GM21390 (cell line): ENCODE results near the gene NUP133.
"Not testable (repeated sequence)": the region's sequence is repeated elsewhere in the genome, so short reads cannot be mapped to it uniquely, and the experiment has no call there.

Experiments used
- ATAC-seq: cut with Tn5 transposase; IDR thresholded peaks from one replicate; pipeline ENCODE4 v1.9.1; 2021; ENCODE audit not compliant: unreplicated experiment

NUP133 gene

DNA sequence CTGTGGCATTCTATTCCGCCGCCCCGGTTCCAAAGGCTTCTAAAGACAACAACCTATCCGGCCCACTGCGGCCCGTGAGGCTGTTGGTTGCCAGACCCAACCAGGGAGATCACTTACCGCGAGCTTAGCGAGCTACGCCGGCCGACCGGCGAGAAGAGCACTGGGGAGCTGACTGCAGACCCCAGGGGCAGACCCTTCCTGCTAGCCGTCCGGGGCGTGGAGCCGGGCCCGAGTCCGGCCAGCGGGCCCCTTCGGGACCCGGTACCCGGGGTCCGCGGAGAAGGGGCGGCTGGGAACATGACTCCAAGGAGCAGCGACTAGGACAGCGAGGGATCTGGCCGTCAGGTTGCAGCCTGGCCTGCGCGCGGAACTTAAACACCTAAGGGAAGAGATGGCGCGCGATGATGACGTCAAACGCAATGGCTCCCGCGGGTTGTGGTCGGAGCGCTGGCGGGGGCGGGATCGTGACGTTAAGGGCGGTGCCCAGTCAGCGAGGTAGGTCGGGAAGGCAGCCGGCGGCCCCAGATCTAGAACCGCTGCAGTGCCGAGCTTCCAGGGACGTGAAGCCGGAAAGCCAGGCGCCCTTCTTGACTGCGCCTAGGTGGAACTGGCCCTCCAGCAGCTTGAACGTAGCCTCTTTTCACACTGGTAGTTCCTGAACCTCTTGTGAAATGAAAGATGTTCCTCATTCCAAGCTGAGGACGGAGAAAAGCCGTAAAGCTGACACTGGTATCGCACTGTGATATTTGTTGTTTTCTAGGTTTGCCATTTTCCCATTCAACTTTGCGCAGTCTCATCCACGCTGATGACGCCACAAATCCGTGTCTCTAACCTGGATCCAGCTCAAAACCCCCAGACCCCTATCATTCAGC lies at the start of gene NUP133:
TSS of gene NUP133 (minus strand) at position 391 of the 872 bp plus-strand sequence. CDS start at position 299, 92 bp downstream.
- ATAC-seq: peak; percentile 94

DNA sequence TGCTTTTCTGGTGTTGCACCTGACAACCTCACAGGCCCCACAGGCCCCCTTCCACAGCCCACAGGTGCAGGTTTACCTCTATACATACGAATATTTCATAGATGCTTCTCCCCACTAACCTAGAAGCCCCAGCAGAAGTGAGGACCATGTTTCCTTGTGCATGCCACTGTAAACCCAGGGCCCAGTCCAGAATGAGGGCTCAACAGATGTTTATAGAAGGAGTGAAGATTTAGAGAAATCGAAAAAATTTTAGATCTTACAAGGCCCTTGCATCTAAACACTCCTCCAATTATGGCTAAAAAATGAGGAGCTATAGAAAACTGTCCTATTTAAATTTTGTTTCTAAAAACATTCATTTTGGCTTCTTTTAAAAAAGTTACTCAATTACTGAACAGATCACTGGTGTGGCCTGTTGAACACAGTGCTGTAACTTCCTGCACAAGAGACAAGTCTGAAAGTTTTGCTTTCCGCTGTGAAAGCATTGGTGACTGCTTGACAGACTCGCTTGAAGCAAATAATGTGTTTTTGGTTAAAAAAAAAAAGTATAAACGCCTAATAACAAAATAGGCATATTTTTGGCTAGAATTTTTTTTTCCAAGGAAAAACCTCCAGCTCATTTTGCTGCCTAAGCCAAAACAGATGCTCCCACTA lies 49.2 kb upstream of the NUP133 start:
- no peak for ATAC-seq

DNA sequence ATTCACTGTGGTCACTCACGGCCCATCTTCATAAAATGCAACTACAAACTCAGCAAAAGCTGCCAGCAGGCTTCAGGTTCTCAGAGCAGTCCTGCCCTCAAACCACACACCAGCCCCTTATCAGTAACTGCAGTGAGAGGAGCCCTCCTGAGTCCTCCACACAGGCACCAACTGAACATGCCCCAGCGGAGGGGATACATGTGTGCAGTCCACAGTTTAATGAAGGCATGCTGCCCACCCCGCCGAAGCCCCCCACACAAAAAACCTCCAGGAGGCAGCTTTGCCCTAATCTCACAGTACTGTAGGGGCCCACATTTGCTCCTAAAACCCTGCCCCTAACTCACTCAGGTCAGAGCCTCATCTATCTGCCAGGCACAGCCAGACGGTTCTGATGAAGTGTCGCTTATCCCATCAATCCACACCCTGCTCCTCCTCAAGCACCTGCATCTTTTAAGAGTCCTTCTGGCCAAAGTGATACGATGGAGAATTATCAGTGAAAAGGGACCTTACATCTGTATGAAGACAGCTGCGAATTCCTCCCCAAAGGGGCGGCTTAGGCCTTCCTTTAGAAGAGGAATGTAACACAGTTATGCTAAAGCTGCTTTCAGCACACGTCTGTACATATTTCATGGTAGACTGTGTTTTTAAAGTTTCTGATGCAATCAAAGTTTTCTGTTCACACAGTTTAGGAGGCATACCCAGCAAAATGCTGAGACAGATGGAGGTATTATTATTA lies 46.9 kb upstream of the NUP133 start:
- ATAC-seq: no peak

GRCh38 chr1:229553621-229554130 lies 45.5 kb upstream of the NUP133 start:
- no peak for ATAC-seq

DNA sequence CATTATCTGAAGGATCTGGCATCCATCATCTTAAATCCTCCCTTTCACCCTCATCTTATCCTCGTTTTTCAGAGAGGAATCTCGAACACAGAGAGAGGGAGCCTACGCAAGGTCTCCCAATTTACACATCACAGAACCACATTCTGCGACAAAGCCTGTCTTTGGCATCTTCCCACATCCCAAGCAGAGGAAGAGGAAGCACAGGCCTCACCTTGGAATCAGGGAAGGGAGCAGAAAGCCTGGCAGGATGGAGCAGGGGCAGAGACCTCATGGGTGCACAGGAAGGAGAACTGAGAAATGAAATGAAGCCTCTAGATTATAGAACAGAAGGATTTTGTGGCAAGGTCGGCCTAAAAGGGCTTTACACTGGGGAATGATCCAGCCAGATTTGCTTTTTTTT lies 44.6 kb upstream of the NUP133 start:
- no peak for ATAC-seq

DNA sequence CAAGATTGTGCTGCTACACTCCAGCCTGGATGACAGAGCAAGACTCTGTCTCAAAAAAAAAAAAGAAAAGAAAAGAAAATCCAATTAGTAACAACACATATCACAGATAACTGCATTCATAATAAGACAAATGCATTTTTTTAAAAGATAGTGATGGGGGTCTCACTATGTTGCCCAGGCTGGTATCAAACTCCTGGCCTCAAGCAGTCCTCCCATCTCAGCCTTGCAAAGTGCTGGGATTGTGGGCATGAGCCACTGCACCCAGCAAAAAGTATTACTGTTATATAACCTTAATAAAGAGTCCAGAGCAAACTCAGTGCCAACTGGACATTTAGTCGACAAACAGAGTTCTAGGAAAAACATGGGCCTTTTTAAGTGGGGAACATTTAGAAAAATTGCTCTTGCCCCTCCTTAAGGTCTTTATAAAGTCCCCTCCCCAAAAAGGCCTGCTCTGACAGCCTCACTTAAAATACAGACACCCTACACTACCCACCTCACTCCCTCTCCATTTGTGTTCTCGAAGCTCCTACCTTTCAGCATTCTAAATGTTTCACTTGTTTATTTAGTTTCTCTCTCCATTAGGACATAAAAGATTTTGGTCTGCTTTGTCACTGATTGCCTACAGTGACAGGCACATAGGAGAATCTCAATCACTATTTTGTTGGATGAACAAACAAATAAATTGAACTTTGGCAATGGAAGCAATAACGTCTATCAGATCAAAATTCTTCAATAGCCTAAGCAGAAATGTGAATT lies 42.8 kb upstream of the NUP133 start:
- no peak for ATAC-seq

DNA sequence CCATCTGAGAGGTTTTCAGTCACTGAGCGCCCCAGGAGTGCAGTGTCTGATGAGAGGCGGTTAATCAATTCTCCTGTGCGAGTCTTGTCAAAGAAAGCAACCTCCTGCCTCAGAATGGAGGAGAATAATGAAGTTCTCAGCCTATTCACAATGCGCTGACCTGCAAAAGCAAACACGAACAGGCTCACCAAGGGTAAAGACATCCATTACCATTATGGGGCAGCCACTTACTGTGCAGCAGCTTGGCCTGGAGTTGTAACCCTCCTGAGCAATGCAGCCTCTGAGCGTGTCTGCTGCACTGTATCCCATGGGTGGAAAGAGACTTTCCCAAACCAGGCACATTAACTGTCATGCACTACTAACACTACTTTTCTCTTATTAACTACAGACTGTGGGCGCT lies 39.4 kb upstream of the NUP133 start:
- ATAC-seq: no peak

DNA sequence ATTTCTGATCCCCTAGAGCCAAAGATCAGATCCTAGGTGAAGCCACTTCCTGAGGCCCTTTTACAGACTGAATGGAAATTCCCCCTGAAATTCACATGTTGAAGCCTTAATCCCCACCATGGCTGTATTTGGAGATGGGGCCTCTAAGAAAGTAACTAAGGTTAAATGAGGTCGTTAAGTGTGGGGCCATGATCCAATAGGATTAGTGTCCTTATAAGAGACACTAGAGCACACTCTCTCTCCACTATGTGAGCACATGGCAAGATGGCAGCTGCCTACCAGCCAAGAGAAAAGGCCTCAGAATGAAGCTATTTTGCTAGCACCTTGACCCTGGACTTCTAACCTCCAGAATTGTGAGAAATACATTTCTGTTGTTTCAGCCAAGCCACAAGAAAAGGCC lies 36.4 kb upstream of the NUP133 start:
- no peak for ATAC-seq

DNA sequence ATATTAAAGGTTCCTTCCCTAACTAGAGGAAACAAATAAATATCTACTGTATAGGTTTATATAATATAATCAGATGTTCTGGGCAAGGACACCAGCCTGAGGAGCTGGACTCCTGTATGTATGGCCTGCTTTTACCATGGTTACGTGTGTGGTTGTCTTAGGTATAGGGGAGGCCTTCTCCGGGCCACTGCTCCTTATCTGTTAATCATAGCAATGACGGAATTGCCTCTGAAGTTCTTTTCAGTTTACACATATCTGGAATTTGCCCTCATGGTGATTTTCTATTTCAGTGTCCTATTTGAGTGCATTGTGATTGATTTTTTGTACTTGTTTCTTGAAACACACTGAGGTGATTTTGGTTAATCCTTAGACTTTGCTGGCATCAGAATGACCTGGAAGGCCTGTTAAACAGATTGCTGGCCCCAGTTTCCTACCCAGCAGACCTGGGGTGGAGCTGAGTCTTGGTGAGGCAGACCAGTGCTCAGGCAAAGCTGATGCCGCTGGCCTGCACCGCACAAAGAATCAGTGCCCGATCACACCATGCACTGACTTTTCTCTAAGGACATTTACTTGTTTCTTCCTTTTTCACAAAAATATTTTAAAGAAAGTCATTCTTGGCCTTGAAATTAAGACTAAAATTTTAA lies 31.8 kb upstream of the NUP133 start:
- no peak for ATAC-seq

GRCh38 chr1:229538945-229539344 lies 30.8 kb upstream of the NUP133 start:
- ATAC-seq: no peak

GRCh38 chr1:229537894-229538293 lies 29.8 kb upstream of the NUP133 start:
- ATAC-seq: no peak

DNA sequence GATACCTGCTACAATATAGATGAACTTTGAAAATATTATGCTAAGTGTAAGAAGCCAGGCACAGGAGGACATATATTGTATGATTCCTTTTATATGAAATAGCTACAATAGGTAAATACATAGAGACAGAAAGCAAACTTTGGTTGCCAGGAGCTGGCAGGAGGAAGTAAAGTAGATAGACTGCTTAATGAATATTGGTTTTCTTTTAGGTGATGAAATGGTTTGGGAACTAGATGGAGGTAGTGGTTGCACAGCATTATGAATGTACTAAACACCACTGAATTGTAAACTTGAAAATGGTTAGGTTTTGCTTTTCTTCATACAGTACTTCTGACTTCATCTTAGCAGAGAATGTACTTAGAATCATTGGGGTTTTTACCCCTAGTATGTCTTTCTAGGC lies 28.8 kb upstream of the NUP133 start:
- no peak for ATAC-seq

DNA sequence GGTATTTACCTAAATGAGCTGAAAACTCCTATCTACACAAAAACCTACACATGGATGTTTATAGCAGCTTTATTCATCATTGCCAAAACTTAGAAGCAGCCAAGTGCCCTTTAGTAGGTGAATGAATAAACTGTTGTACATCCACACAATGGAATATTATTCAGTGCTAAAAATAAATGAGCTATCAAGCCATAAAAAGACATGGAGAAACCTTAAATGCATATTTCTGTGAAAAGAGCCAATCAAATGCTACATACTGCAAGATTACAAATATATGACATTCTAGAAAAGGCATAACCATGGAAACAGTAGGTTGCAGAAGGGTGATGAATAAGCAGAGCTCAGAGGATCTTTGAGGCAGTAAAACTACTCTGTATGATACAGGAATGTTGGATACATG lies 27.1 kb upstream of the NUP133 start:
- ATAC-seq: no peak

- ATAC-seq: no peak
Measured at GRCh38 chr1:229531326-229531725, 23.2 kb upstream of the NUP133 start.

- ATAC-seq: no peak
Measured at GRCh38 chr1:229529639-229530038, 21.5 kb upstream of the NUP133 start.

DNA sequence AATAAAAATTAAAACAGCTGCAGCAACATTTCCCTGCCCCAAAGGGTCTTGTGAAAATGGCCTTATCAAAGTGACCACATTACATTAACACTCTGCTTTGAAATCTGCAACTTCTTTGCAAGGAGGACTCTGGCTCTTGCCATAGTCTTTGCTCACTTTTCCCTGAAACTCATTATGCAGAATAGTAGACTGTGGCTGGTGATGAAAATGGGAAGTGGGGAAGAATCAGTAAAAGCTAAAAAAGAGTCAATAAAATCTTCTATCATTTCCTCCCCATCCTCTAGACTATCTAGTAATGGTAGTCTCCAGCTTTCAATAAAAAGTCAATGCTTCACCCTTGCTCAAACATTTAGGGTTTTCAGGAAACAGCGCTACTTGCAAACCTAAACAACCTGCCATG lies 18.6 kb upstream of the NUP133 start:
- ATAC-seq: no peak

DNA sequence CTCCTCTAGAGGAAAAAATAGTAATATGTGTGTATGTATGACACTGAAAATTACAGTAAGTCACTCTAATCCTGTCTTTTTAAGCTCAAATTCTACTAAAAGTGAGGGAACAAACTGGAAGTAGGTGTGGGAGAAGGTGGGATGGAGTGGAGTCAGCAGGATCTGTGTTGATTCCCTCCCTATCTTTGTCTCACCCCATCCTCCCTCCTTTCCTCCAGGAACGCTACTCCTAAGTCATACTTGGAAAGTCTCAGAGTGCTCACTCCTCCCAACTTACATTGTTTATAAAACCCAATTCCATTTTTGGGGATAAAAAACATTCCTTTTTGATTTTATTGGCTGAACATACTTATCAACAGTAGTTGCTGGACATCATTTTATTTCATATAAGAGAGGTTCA lies 14.9 kb upstream of the NUP133 start:
- no peak for ATAC-seq

GRCh38 chr1:229514578-229515275 lies 6.6 kb upstream of the NUP133 start:
- ATAC-seq: peak; percentile 84

DNA sequence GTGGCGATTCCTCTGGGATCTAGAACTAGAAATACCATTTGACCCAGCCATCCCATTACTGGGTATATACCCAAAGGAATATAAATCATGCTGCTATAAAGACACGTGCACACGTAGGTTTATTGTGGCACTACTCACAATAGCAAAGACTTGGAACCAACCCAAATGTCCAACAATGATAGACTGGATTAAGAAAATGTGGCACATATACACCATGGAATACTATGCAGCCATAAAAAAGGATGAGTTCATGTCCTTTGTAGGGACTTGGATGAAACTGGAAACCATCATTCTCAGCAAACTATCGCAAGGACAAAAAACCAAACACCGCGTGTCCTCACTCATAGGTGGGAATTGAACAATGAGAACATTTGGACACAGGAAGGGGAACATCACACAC lies 3.5 kb upstream of the NUP133 start:
- ATAC-seq: not testable (repeated sequence)

- ATAC-seq: not testable (repeated sequence)
Measured at GRCh38 chr1:229511201-229511600, 3.1 kb upstream of the NUP133 start.
